IPS-15b (cell line): ENCODE results near the gene SLC16A1.

ENCODE experiments used
- H3K27me3 ChIP-seq: one replicate; pipeline ENCODE4 v1.6.1; 2013; ENCODE audit warnings: low read length; ENCODE audit not compliant: control insufficient read depth, insufficient read depth
- H3K36me3 ChIP-seq: one replicate; pipeline ENCODE4 v1.6.1; 2013; ENCODE audit warnings: low read length; ENCODE audit not compliant: control insufficient read depth, insufficient read depth
- H3K4me1 ChIP-seq: one replicate; pipeline ENCODE4 v1.6.1; 2013; ENCODE audit warnings: mild to moderate bottlenecking, low read length; ENCODE audit not compliant: control insufficient read depth, insufficient read depth
- H3K4me3 ChIP-seq: one replicate; pipeline ENCODE4 v1.5.1; 2013; ENCODE audit warnings: low read depth, low read length
- H3K9ac ChIP-seq: one replicate; pipeline ENCODE4 v1.6.1; 2013; ENCODE audit warnings: low read depth, mild to moderate bottlenecking, low read length
- H3K9me3 ChIP-seq: one replicate; pipeline ENCODE4 v1.6.1; 2013; ENCODE audit warnings: mild to moderate bottlenecking, low read length; ENCODE audit not compliant: control insufficient read depth, insufficient read depth

The SLC16A1 gene

GRCh38 chr1:112937070-112937469 lies 18.9 kb downstream of the SLC16A1 start:
- peaks cover 8% of the 10 kb centered on the region for H3K4me1 ChIP-seq

GRCh38 chr1:112935461-112936111 lies 20.4 kb downstream of the SLC16A1 start:
- H3K4me1 ChIP-seq = peaks cover 8% of the 10 kb centered on the region
- H3K4me3 ChIP-seq = no peak overlapping the region
- H3K9ac ChIP-seq = no peak overlapping the region
- no peaks in the 10 kb centered on the region for H3K27me3 ChIP-seq
- H3K9me3 ChIP-seq = no peaks in the 10 kb centered on the region
- H3K36me3 ChIP-seq = no peaks in the 10 kb centered on the region

More at GRCh38 chr1:112937070-112937469, 18.9 kb downstream of the SLC16A1 start:
- H3K27me3 ChIP-seq = no peaks in the 10 kb centered on the region
- no peaks in the 10 kb centered on the region for H3K9me3 ChIP-seq
- no peaks in the 10 kb centered on the region for H3K36me3 ChIP-seq
- no peak overlapping the region for H3K9ac ChIP-seq
- no peak overlapping the region for H3K4me3 ChIP-seq

- Histone ChIP-seq H3K9ac (no peak overlapping the region), H3K36me3 (no peaks in the 10 kb centered on the region), H3K4me1 (peaks cover 8% of the 10 kb centered on the region), H3K9me3 (no peaks in the 10 kb centered on the region), H3K4me3 (no peak overlapping the region), H3K27me3 (no peaks in the 10 kb centered on the region)
Observed at GRCh38 chr1:112934577-112934976, 21.4 kb downstream of the SLC16A1 start.

- H3K9ac ChIP-seq = no peak overlapping the region
- no peaks in the 10 kb centered on the region for H3K27me3 ChIP-seq
- peaks cover 8% of the 10 kb centered on the region for H3K4me1 ChIP-seq
- H3K9me3 ChIP-seq = no peaks in the 10 kb centered on the region
- no peak overlapping the region for H3K4me3 ChIP-seq
- peaks cover 3% of the 10 kb centered on the region for H3K36me3 ChIP-seq
Observed at GRCh38 chr1:112933820-112934571, 22.0 kb downstream of the SLC16A1 start.

- Histone ChIP-seq H3K9ac (no peak overlapping the region), H3K4me1 (no peaks in the 10 kb centered on the region), H3K27me3 (no peaks in the 10 kb centered on the region), H3K36me3 (peaks cover 15% of the 10 kb centered on the region), H3K4me3 (no peak overlapping the region), H3K9me3 (no peaks in the 10 kb centered on the region)
Observed at GRCh38 chr1:112929979-112930378, 26.0 kb downstream of the SLC16A1 start.

- Histone ChIP-seq H3K4me1 (peaks cover 2% of the 10 kb centered on the region), H3K9ac (no peak overlapping the region), H3K36me3 (peaks cover 38% of the 10 kb centered on the region)
Observed at GRCh38 chr1:112927462-112927990, 28.5 kb downstream of the SLC16A1 start.

GRCh38 chr1:112926858-112927257 lies 29.1 kb downstream of the SLC16A1 start:
- Histone ChIP-seq H3K4me3 (no peak overlapping the region), H3K36me3 (peaks cover 40% of the 10 kb centered on the region), H3K9ac (no peak overlapping the region), H3K9me3 (no peaks in the 10 kb centered on the region), H3K4me1 (peaks cover 2% of the 10 kb centered on the region), H3K27me3 (no peaks in the 10 kb centered on the region)

More at GRCh38 chr1:112927462-112927990, 28.5 kb downstream of the SLC16A1 start:
- Histone ChIP-seq H3K27me3 (no peaks in the 10 kb centered on the region), H3K4me3 (no peak overlapping the region), H3K9me3 (no peaks in the 10 kb centered on the region)

GRCh38 chr1:112925015-112925414 lies 31.0 kb downstream of the SLC16A1 start:
- no peaks in the 10 kb centered on the region for H3K9me3 ChIP-seq
- no peak overlapping the region for H3K4me3 ChIP-seq
- peaks cover 4% of the 10 kb centered on the region for H3K4me1 ChIP-seq
- H3K36me3 ChIP-seq = peaks cover 51% of the 10 kb centered on the region
- no peak overlapping the region for H3K9ac ChIP-seq
- no peaks in the 10 kb centered on the region for H3K27me3 ChIP-seq

- Histone ChIP-seq H3K4me1 (peaks cover 4% of the 10 kb centered on the region), H3K9ac (no peak overlapping the region), H3K36me3 (peaks cover 48% of the 10 kb centered on the region), H3K9me3 (no peaks in the 10 kb centered on the region), H3K4me3 (no peak overlapping the region), H3K27me3 (no peaks in the 10 kb centered on the region)
Observed at GRCh38 chr1:112923959-112924349, 32.0 kb downstream of the SLC16A1 start.

GRCh38 chr1:112923234-112923958 lies 32.6 kb downstream of the SLC16A1 start:
- no peaks in the 10 kb centered on the region for H3K27me3 ChIP-seq
- H3K4me1 ChIP-seq = peaks cover 4% of the 10 kb centered on the region
- H3K4me3 ChIP-seq = no peak overlapping the region
- H3K36me3 ChIP-seq = peaks cover 49% of the 10 kb centered on the region
- H3K9ac ChIP-seq = no peak overlapping the region
- no peaks in the 10 kb centered on the region for H3K9me3 ChIP-seq

- Histone ChIP-seq H3K36me3 (peaks cover 3% of the 10 kb centered on the region), H3K9me3 (no peaks in the 10 kb centered on the region), H3K4me1 (peaks cover 30% of the 10 kb centered on the region), H3K27me3 (no peaks in the 10 kb centered on the region), H3K9ac (no peak overlapping the region), H3K4me3 (no peak overlapping the region)
Observed at GRCh38 chr1:112911506-112912220, 44.3 kb downstream of the SLC16A1 start.
